ENCODE measurements around the gene COL20A1.

- TF ChIP-seq CTCF (IDR thresholded peaks at IDR 0.05) (no peak), POLR2A (IDR thresholded peaks at IDR 0.05) (no peak)
Measured at GRCh38 chr20:63289311-63290135, 3.5 kb upstream of the COL20A1 start.
